GM23338 (cell line): ENCODE results near the gene NFRKB. TPM values are rescaled to one million over a fixed set of nuclear protein-coding genes. Genes with fewer than 3 reads are reported as not detected.

Source experiments
- ATAC-seq: fragments of 200-7000 bp; cut with Tn5 transposase; 3 replicates; pipeline ENCODE4 v1.9.1; 2020
- DNase-seq: peaks from one replicate; pipeline ENCODE4 v3.0.0-alpha.2; 2015; ENCODE audit warnings: low spot score
- H2AFZ ChIP-seq: fragments of 200-600 bp; sonication (generic); 2 replicates; pipeline ENCODE4 v1.8.0; 2016; ENCODE audit warnings: antibody characterized with exemption, mild to moderate bottlenecking, moderate library complexity
- H3F3A ChIP-seq: fragments of 200-600 bp; sonication (generic); replicated peaks from 2 replicates; pipeline ENCODE4 v1.8.0; 2017; ENCODE audit warnings: antibody characterized with exemption, mixed run types, low read depth
- H3K27ac ChIP-seq: fragments of 200-600 bp; sonication (generic); 2 replicates; pipeline ENCODE4 v1.6.1; 2016; ENCODE audit warnings: low read depth
- H3K27me3 ChIP-seq: fragments of 200-600 bp; sonication (generic); 2 replicates; pipeline ENCODE4 v1.8.0; 2016; ENCODE audit warnings: mild to moderate bottlenecking, mixed run types, moderate library complexity; ENCODE audit not compliant: insufficient read depth
- H3K36me3 ChIP-seq: fragments of 200-600 bp; sonication (generic); 2 replicates; pipeline ENCODE4 v1.8.0; 2016; ENCODE audit warnings: mild to moderate bottlenecking; ENCODE audit not compliant: insufficient read depth
- H3K4me1 ChIP-seq: fragments of 200-600 bp; sonication (generic); 2 replicates; pipeline ENCODE4 v1.8.0; 2016; ENCODE audit warnings: mild to moderate bottlenecking, moderate library complexity; ENCODE audit not compliant: insufficient read depth
- H3K4me2 ChIP-seq: fragments of 200-600 bp; sonication (generic); 2 replicates; pipeline ENCODE4 v1.7.1; 2017; ENCODE audit warnings: mixed run types
- H3K4me3 ChIP-seq: fragments of 200-600 bp; sonication (generic); 2 replicates; pipeline ENCODE4 v1.6.1; 2016; ENCODE audit warnings: mixed run types
- H3K79me2 ChIP-seq: fragments of 200-600 bp; sonication (generic); replicated peaks from 2 replicates; pipeline ENCODE4 v1.8.0; 2017; ENCODE audit warnings: mild to moderate bottlenecking; ENCODE audit not compliant: insufficient read depth
- H3K9me2 ChIP-seq: fragments of 200-600 bp; sonication (generic); 2 replicates; pipeline ENCODE4 v1.8.0; 2017; ENCODE audit not compliant: insufficient read depth
- H4K20me1 ChIP-seq: fragments of 200-600 bp; sonication (generic); replicated peaks from 2 replicates; pipeline ENCODE4 v1.8.0; 2017; ENCODE audit warnings: mild to moderate bottlenecking; ENCODE audit not compliant: insufficient read depth
- H3K27ac Mint-ChIP-seq: 2 replicates; pipeline ENCODE4 v1.8.0; 2020; ENCODE audit warnings: inconsistent platforms, mild to moderate bottlenecking, moderate library complexity, mixed read lengths
- H3K27me3 Mint-ChIP-seq: 3 replicates; pipeline ENCODE4 v1.8.0; 2022; ENCODE audit warnings: low read depth, mild to moderate bottlenecking, moderate library complexity, mixed read lengths, inconsistent platforms; ENCODE audit not compliant: insufficient read depth, poor library complexity
- H3K36me3 Mint-ChIP-seq: 3 replicates; pipeline ENCODE4 v1.8.0; 2021; ENCODE audit warnings: low read depth, mild to moderate bottlenecking, inconsistent platforms, moderate library complexity, mixed read lengths
- H3K4me1 Mint-ChIP-seq: 3 replicates; pipeline ENCODE4 v1.8.0; 2020; ENCODE audit warnings: mild to moderate bottlenecking, inconsistent platforms, mixed read lengths
- H3K4me3 Mint-ChIP-seq: 3 replicates; pipeline ENCODE4 v1.8.0; 2021; ENCODE audit warnings: moderate library complexity, mild to moderate bottlenecking, inconsistent platforms, mixed read lengths
- H3K9me3 Mint-ChIP-seq: 3 replicates; pipeline ENCODE4 v1.8.0; 2020; ENCODE audit warnings: moderate library complexity, mild to moderate bottlenecking, inconsistent platforms, mixed read lengths
- CREB1 ChIP-seq: fragments of 250-450 bp; sonication (Bioruptor Pico); IDR thresholded peaks from 2 replicates; pipeline ENCODE4 v1.5.0; 2020; ENCODE audit warnings: low read depth, mild to moderate bottlenecking, moderate library complexity
- JUNB ChIP-seq: IDR thresholded peaks from one replicate; pipeline ENCODE4 v1.6.1; 2016; ENCODE audit warnings: antibody characterized with exemption; ENCODE audit not compliant: unreplicated experiment
- POLR2AphosphoS5 ChIP-seq: IDR thresholded peaks from 2 replicates; pipeline ENCODE4 v1.6.1; 2016; ENCODE audit warnings: antibody characterized with exemption, low read depth
- STAT1 ChIP-seq: IDR thresholded peaks from one replicate; pipeline ENCODE4 v1.6.1; 2016; ENCODE audit warnings: antibody characterized with exemption; ENCODE audit not compliant: unreplicated experiment
- ZNF114 ChIP-seq: fragments of 250-450 bp; sonication (Bioruptor Pico); IDR thresholded peaks from 2 replicates; pipeline ENCODE4 v1.5.0; 2020; ENCODE audit warnings: mild to moderate bottlenecking, moderate library complexity
- ZNF331 ChIP-seq: fragments of 250-450 bp; sonication (Bioruptor Pico); IDR thresholded peaks from 2 replicates; pipeline ENCODE4 v1.5.0; 2020; ENCODE audit warnings: low read depth, mild to moderate bottlenecking, moderate library complexity
- long read RNA-seq: library from polyadenylated mRNA; unstranded; transcript quantifications from one replicate; pipeline ENCODE4 v2.0.0, GENCODE V29; 2020; ENCODE audit not compliant: unreplicated experiment
- polyA plus RNA-seq: library from polyadenylated mRNA; unstranded; fragments of >200 nt; fragmentation: Nextera tagmentation; extraction: Ambion mirVana; gene quantifications from 2 replicates; pipeline ENCODE4 v1.2.1, GENCODE V29; 2016
- total RNA-seq: library from RNA; depleted of rRNA; stranded (reverse); fragments of >200 nt; shearing (Covaris generic); gene quantifications from 2 replicates; pipeline ENCODE4 v1.2.3, GENCODE V29; 2014; rRNA removed
- TF ChIP-seq, protein P1 (sequence below), 2 experiments: fragments of 200-600 bp in 1 of 2; sonication (generic) in 1 of 2; conservative IDR thresholded peaks; 2 replicates each; pipeline versions ENCODE4 v1.5.1 to v1.6.1; 2016 to 2017; ENCODE audit warnings: antibody characterized with exemption in 2 of 2, low read depth in 2 of 2, mild to moderate bottlenecking in 2 of 2, moderate library complexity in 1 of 2
- TF ChIP-seq, protein P2 (sequence below): fragments of 250-450 bp; sonication (Bioruptor Pico); IDR thresholded peaks from 2 replicates; pipeline ENCODE4 v1.5.0; 2020; ENCODE audit warnings: mild to moderate bottlenecking, moderate library complexity

NFRKB gene
- total RNA-seq (28.7 and 44.9 TPM in 2 replicates), polyA plus RNA-seq (21.7 and 22.4 TPM in 2 replicates)
- long read RNA-seq, partial matches to known transcripts = 1 of 7 reads
- long read RNA-seq, other reads (novel, unspliced or antisense) = 6 of 7 reads

DNA sequence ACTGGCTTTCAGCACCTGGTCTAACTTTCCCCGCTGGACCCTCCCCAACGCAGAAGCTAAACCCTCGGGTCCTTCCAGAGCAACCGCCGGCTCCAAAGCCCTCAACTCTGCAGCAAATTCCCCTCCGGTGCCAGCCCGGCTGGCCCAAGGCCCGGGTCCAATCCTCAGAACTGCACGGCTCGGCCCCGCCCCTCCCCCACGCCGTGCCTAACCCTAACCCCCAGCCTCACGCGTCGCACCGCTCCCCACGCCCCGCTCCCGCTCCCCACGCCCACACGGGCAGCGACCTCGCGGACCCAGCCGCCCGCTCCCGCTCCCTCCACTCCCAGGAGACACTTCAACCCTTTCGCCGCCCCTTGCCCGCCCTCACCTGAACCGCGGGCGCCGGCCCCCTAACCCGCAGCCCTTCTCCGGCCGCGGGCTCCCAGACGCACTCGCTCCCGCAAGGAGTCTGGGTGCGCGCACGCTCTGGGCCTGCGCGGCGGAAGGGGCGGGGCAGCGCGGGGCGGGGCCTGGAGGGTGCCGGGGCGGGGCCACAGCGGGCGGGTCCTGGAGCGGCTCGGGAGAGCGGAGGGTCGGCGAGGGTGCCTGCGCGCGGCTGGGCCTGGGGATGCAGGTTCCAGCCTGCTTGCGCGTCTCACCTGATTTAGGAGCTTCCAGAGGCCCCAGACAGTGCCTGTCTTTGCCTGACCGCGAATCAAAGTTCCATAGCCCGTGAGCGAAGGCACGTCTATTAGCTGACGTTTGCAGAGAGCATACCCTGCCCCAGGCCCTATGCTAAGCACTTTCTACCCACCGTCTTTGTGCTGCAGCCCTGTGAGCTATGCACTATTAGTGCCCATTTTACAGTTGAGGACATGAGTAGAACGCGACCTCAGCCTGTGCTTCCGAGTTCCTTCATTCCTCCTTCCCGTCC, at the start of gene NFRKB:
Gene NFRKB (minus strand): TSS at position 453 of the 916 bp plus-strand sequence. CDS start 2,729 bp downstream, outside the sequence.
- Histone ChIP-seq H3K79me2 (peaks cover 23% of the 10 kb centered on the region), H3K4me1 (peaks cover 19% of the 10 kb centered on the region), H4K20me1 (peaks cover 5% of the 10 kb centered on the region; the same call in 1 of the 2 replicates), H3F3A (peaks cover 14% of the 10 kb centered on the region), H3K27ac (peak within 1 kb of the TSS; percentile 95), H3K27me3 (no peaks in the 10 kb centered on the region), H3K4me3 (peak within 1 kb of the TSS; percentile 90), H3K36me3 (peaks cover 9% of the 10 kb centered on the region; the same call in 1 of the 2 replicates), H3K9me2 (no peaks in the 10 kb centered on the region), H3K4me2 (peak within 1 kb of the TSS; percentile 99), H2AFZ (peak within 1 kb of the TSS; percentile 99)
- Mint-ChIP-seq H3K4me1 (peaks cover 22% of the 10 kb centered on the region), H3K36me3 (peaks cover 40% of the 10 kb centered on the region), H3K27ac (peak within 1 kb of the TSS; percentile 92), H3K4me3 (peak within 1 kb of the TSS; percentile 93), H3K9me3 (peaks cover 3% of the 10 kb centered on the region; the same call in 1 of the 3 replicates), H3K27me3 (peaks cover 4% of the 10 kb centered on the region)
- DNase-seq (peak; percentile 94), ATAC-seq (peak; percentile 95)
- peak; percentile 85 for TF ChIP-seq POLR2AphosphoS5
- TF ChIP-seq CREB1 = 0 out of 2 replicates have a peak, but pooled peaks have one; percentile 27
- TF ChIP-seq, protein P1, sequence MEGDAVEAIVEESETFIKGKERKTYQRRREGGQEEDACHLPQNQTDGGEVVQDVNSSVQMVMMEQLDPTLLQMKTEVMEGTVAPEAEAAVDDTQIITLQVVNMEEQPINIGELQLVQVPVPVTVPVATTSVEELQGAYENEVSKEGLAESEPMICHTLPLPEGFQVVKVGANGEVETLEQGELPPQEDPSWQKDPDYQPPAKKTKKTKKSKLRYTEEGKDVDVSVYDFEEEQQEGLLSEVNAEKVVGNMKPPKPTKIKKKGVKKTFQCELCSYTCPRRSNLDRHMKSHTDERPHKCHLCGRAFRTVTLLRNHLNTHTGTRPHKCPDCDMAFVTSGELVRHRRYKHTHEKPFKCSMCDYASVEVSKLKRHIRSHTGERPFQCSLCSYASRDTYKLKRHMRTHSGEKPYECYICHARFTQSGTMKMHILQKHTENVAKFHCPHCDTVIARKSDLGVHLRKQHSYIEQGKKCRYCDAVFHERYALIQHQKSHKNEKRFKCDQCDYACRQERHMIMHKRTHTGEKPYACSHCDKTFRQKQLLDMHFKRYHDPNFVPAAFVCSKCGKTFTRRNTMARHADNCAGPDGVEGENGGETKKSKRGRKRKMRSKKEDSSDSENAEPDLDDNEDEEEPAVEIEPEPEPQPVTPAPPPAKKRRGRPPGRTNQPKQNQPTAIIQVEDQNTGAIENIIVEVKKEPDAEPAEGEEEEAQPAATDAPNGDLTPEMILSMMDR (conservative IDR thresholded peaks at IDR 0.05; ENCODE audit: low read depth in 2 of 2) = no peak

DNA sequence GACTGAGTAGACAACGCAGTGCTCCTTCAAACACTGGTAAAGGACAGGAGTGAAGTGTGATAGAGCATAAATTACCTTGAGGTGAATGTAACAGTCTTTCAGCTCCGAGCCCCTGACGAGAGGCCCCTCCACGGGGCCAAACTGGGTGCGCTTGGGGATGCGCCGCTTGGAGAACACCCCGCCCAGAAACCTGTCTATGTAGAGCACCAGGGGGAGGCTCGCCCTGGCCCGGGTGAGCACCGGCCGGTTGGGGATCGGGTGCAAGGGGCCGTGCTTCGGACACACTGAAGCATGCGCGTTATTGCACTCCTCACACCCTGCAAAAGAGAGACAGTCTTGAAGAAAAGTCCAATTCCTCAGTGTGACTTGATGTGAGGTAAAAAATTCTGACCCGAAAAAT, 49.3 kb upstream of the NFRKB start:
- Mint-ChIP-seq H3K9me3 (no peaks in the 10 kb centered on the region), H3K27ac (no peak overlapping the region), H3K4me3 (no peak overlapping the region), H3K36me3 (peaks cover 21% of the 10 kb centered on the region), H3K4me1 (peaks cover 27% of the 10 kb centered on the region), H3K27me3 (peaks cover 4% of the 10 kb centered on the region)
- Histone ChIP-seq H3F3A (no peaks in the 10 kb centered on the region), H3K4me3 (no peak overlapping the region), H3K36me3 (peaks cover 8% of the 10 kb centered on the region; the same call in 1 of the 2 replicates), H3K4me1 (no peaks in the 10 kb centered on the region; the same call in 1 of the 2 replicates), H3K27ac (no peak overlapping the region; the same call in 1 of the 2 replicates), H3K79me2 (no peaks in the 10 kb centered on the region), H2AFZ (no peak overlapping the region), H3K4me2 (no peak overlapping the region), H3K27me3 (no peaks in the 10 kb centered on the region), H4K20me1 (peaks cover 5% of the 10 kb centered on the region; the same call in 1 of the 2 replicates), H3K9me2 (no peaks in the 10 kb centered on the region)
- no peak for DNase-seq
- no peak for ATAC-seq
- no peak for TF ChIP-seq ZNF331
- TF ChIP-seq STAT1 = no peak
- TF ChIP-seq ZNF114 (CRISPR knock-in tag) = no peak
- TF ChIP-seq CREB1 = no peak
- TF ChIP-seq, protein P2, sequence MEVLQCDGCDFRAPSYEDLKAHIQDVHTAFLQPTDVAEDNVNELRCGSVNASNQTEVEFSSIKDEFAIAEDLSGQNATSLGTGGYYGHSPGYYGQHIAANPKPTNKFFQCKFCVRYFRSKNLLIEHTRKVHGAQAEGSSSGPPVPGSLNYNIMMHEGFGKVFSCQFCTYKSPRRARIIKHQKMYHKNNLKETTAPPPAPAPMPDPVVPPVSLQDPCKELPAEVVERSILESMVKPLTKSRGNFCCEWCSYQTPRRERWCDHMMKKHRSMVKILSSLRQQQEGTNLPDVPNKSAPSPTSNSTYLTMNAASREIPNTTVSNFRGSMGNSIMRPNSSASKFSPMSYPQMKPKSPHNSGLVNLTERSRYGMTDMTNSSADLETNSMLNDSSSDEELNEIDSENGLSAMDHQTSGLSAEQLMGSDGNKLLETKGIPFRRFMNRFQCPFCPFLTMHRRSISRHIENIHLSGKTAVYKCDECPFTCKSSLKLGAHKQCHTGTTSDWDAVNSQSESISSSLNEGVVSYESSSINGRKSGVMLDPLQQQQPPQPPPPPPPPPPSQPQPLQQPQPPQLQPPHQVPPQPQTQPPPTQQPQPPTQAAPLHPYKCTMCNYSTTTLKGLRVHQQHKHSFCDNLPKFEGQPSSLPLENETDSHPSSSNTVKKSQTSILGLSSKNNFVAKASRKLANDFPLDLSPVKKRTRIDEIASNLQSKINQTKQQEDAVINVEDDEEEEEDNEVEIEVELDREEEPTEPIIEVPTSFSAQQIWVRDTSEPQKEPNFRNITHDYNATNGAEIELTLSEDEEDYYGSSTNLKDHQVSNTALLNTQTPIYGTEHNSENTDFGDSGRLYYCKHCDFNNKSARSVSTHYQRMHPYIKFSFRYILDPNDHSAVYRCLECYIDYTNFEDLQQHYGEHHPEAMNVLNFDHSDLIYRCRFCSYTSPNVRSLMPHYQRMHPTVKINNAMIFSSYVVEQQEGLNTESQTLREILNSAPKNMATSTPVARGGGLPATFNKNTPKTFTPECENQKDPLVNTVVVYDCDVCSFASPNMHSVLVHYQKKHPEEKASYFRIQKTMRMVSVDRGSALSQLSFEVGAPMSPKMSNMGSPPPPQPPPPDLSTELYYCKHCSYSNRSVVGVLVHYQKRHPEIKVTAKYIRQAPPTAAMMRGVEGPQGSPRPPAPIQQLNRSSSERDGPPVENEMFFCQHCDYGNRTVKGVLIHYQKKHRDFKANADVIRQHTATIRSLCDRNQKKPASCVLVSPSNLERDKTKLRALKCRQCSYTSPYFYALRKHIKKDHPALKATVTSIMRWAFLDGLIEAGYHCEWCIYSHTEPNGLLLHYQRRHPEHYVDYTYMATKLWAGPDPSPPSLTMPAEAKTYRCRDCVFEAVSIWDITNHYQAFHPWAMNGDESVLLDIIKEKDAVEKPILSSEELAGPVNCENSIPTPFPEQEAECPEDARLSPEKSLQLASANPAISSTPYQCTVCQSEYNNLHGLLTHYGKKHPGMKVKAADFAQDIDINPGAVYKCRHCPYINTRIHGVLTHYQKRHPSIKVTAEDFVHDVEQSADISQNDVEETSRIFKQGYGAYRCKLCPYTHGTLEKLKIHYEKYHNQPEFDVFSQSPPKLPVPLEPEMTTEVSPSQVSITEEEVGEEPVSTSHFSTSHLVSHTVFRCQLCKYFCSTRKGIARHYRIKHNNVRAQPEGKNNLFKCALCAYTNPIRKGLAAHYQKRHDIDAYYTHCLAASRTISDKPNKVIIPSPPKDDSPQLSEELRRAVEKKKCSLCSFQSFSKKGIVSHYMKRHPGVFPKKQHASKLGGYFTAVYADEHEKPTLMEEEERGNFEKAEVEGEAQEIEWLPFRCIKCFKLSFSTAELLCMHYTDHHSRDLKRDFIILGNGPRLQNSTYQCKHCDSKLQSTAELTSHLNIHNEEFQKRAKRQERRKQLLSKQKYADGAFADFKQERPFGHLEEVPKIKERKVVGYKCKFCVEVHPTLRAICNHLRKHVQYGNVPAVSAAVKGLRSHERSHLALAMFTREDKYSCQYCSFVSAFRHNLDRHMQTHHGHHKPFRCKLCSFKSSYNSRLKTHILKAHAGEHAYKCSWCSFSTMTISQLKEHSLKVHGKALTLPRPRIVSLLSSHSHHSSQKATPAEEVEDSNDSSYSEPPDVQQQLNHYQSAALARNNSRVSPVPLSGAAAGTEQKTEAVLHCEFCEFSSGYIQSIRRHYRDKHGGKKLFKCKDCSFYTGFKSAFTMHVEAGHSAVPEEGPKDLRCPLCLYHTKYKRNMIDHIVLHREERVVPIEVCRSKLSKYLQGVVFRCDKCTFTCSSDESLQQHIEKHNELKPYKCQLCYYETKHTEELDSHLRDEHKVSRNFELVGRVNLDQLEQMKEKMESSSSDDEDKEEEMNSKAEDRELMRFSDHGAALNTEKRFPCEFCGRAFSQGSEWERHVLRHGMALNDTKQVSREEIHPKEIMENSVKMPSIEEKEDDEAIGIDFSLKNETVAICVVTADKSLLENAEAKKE (CRISPR knock-in tag) = no peak
- TF ChIP-seq POLR2AphosphoS5 = no peak
- TF ChIP-seq JUNB = no peak
- TF ChIP-seq, protein P1 (conservative IDR thresholded peaks at IDR 0.05; ENCODE audit: low read depth in 2 of 2) = no peak
